Gastroesophageal sphincter (tissue), 3 donors: ENCODE results near the gene TMEM178B.

Experiments
- EP300 ChIP-seq: sonication (generic); formaldehyde crosslinking; IDR thresholded peaks from one replicate; pipeline ENCODE4 v1.6.1; 2017; ENCODE audit warnings: antibody characterized with exemption, mild to moderate bottlenecking
- POLR2A ChIP-seq, 2 donors: fragments of 450-650 bp; IDR thresholded peaks; one replicate each; pipeline ENCODE4 v1.6.1; 2017; ENCODE audit warnings: antibody characterized with exemption in 2 of 2, mild to moderate bottlenecking in 2 of 2, moderate library complexity in 1 of 2
- POLR2AphosphoS5 ChIP-seq: sonication (generic); formaldehyde crosslinking; IDR thresholded peaks from one replicate; pipeline ENCODE4 v1.6.1; 2017; ENCODE audit warnings: antibody characterized with exemption
- TF ChIP-seq, protein P1 (sequence below), 4 experiments: fragments of 200-600 bp in 2 of 4; fragments of 450-650 bp in 2 of 4; sonication (generic) in 1 of 4; IDR thresholded peaks; one replicate each; pipeline ENCODE4 v1.5.1; 2017 to 2019; ENCODE audit warnings: antibody characterized with exemption in 4 of 4, mild to moderate bottlenecking in 2 of 4, moderate library complexity in 2 of 4

DNA sequence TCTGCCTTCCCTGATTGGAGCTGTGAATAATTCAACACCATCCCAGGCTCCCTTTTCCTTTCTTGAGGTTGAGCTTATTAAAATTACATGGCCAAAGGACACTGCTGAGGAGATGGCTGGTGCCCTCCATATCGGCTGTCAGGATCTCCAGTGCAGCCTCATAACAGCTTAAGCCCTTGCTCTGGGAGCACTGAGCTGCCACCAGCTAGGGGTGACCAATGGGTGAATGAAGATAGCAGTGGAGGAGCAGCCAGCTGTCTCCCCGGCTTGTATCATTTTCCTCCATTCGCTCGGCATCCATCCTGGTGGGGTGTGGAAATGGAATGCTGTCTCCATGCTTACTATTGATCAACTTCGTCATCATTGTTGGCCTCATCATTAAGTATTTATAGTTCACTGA, 154.6 kb downstream of the TMEM178B start:
- TF ChIP-seq POLR2A (IDR thresholded peaks at IDR 0.05) (no peak), EP300 (no peak), POLR2AphosphoS5 (no peak)
- TF ChIP-seq, protein P1, sequence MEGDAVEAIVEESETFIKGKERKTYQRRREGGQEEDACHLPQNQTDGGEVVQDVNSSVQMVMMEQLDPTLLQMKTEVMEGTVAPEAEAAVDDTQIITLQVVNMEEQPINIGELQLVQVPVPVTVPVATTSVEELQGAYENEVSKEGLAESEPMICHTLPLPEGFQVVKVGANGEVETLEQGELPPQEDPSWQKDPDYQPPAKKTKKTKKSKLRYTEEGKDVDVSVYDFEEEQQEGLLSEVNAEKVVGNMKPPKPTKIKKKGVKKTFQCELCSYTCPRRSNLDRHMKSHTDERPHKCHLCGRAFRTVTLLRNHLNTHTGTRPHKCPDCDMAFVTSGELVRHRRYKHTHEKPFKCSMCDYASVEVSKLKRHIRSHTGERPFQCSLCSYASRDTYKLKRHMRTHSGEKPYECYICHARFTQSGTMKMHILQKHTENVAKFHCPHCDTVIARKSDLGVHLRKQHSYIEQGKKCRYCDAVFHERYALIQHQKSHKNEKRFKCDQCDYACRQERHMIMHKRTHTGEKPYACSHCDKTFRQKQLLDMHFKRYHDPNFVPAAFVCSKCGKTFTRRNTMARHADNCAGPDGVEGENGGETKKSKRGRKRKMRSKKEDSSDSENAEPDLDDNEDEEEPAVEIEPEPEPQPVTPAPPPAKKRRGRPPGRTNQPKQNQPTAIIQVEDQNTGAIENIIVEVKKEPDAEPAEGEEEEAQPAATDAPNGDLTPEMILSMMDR (IDR thresholded peaks at IDR 0.05) = no peak
